ENCODE data around the gene FAM200B. TPM values are rescaled to one million over a fixed set of nuclear protein-coding genes. Genes with fewer than 3 reads are reported as not detected.

The FAM200B gene
- total RNA-seq, 2 donors from 2014 or later: 38.9 to 52.5 TPM

GRCh38 chr4:15667006-15667405, 14.6 kb upstream of the FAM200B start:
- intact Hi-C loops (cut with DNase I): no loop called here
- Histone ChIP-seq H3K4me3 (no peak overlapping the region), H3K9me3 (no peaks in the 10 kb centered on the region), H3K27ac (no peak overlapping the region), H3K36me3 (no peaks in the 10 kb centered on the region), H3K27me3 (replicated peaks; ENCODE audit: insufficient read depth) (no peaks in the 10 kb centered on the region), H3K4me1 (replicated peaks) (no peaks in the 10 kb centered on the region)
- no peak for DNase-seq (ENCODE audit: low spot score)
- WGBS: 90% methylated on average over 4 of the region's 4 CpGs
- TF ChIP-seq CTCF (IDR thresholded peaks at IDR 0.05) (no peak), POLR2A (IDR thresholded peaks at IDR 0.05) (no peak), POLR2AphosphoS5 (IDR thresholded peaks at IDR 0.05) (no peak)

- H3K4me3 ChIP-seq: no peak overlapping the region
- intact Hi-C loops (cut with DNase I): no loop called here
- TF ChIP-seq POLR2A (IDR thresholded peaks at IDR 0.05): no peak
- TF ChIP-seq POLR2AphosphoS5 (IDR thresholded peaks at IDR 0.05): no peak
- TF ChIP-seq CTCF (IDR thresholded peaks at IDR 0.05): no peak
- H3K4me1 ChIP-seq (replicated peaks): no peaks in the 10 kb centered on the region
- no peak for DNase-seq (ENCODE audit: low spot score)
- no peaks in the 10 kb centered on the region for H3K36me3 ChIP-seq
- no peaks in the 10 kb centered on the region for H3K9me3 ChIP-seq
- 88% methylated on average over 1 of the region's 1 CpG for WGBS
- no peak overlapping the region for H3K27ac ChIP-seq
- H3K27me3 ChIP-seq (replicated peaks; ENCODE audit: insufficient read depth): no peaks in the 10 kb centered on the region
Measured at GRCh38 chr4:15668566-15669435, 12.8 kb upstream of the FAM200B start.

DNA sequence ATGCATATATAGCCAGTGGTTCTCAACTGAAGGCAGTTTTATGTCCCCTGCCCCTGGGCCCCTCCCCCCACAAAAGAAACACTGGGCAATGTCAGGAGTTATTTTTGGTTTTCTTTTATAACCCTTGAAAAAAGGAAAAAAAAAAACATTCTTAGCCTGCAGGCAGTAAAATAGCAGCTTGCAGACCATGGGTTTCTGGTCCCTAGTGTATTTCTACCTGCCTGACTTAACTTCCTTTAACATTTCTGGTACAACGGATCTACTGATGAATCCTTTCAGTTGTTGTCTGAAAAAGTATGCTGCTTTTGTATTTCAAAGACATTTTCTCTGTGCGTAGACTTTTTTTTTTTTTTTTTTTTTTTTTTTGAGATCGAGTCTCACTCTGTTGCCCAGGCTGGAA, 11.1 kb upstream of the FAM200B start:
- Histone ChIP-seq H3K4me3 (no peak overlapping the region), H3K4me1 (replicated peaks) (no peaks in the 10 kb centered on the region), H3K36me3 (no peaks in the 10 kb centered on the region), H3K27me3 (replicated peaks; ENCODE audit: insufficient read depth) (no peaks in the 10 kb centered on the region), H3K27ac (no peak overlapping the region), H3K9me3 (no peaks in the 10 kb centered on the region)
- intact Hi-C loops (cut with DNase I): no loop called here
- DNase-seq (ENCODE audit: low spot score): no peak
- TF ChIP-seq CTCF (IDR thresholded peaks at IDR 0.05): no peak
- TF ChIP-seq POLR2A (IDR thresholded peaks at IDR 0.05): no peak
- no peak for TF ChIP-seq POLR2AphosphoS5 (IDR thresholded peaks at IDR 0.05)
- 94% methylated on average over 3 of the region's 3 CpGs for WGBS

DNA sequence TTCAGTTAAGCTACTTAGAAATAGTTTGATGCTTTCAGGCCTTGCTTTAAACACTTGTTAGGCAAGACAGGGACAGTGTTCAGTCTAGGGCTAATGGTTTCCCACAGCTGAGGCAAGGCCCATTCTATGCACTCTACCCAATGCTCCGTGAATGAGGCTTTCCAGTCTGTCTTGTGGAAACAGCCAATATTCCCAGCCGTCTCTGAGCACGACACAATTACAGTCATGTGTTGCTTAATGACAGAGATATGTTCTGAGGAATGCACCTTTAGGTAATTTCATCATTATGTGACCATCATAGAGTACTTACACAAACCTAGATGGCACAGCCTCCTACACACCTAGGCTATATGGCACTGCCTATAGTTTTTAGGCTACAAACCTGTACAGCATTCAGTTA, 9.5 kb upstream of the FAM200B start:
- WGBS: 98% methylated on average over 3 of the region's 3 CpGs
- Histone ChIP-seq H3K4me1 (replicated peaks) (no peaks in the 10 kb centered on the region), H3K9me3 (no peaks in the 10 kb centered on the region), H3K27ac (no peak overlapping the region), H3K4me3 (no peak overlapping the region), H3K27me3 (replicated peaks; ENCODE audit: insufficient read depth) (no peaks in the 10 kb centered on the region), H3K36me3 (no peaks in the 10 kb centered on the region)
- TF ChIP-seq POLR2A (IDR thresholded peaks at IDR 0.05) (no peak), POLR2AphosphoS5 (IDR thresholded peaks at IDR 0.05) (no peak), CTCF (IDR thresholded peaks at IDR 0.05) (no peak)
- DNase-seq (ENCODE audit: low spot score): no peak
- intact Hi-C loops (cut with DNase I): no loop called here

DNA sequence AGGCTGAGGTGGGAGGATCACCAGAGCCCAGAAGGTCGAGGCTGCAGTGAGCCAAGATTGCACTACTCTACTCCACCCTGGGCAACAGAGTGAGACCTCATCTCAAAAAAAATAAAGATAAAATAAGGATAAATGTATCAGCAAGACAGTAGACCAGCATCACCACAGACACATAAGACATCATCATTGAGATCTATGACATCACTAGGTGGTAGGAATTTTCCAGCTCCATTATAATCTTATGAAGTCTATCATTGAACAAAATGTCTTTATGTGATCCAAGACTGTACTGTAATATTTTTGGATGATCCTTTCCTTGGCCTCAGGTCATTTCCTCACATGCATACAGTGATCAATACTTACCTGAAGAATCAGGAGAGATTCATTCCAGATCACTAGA, 8.3 kb upstream of the FAM200B start:
- WGBS: 100% methylated on average over 1 of the region's 1 CpG
- no peaks in the 10 kb centered on the region for H3K4me1 ChIP-seq (replicated peaks)
- intact Hi-C loops (cut with DNase I): no loop called here

More for the DNA sequence above, 8.3 kb upstream of the FAM200B start:
- no peaks in the 10 kb centered on the region for H3K27me3 ChIP-seq (replicated peaks; ENCODE audit: insufficient read depth)
- no peak overlapping the region for H3K27ac ChIP-seq
- no peak for DNase-seq (ENCODE audit: low spot score)
- no peaks in the 10 kb centered on the region for H3K36me3 ChIP-seq
- TF ChIP-seq POLR2AphosphoS5 (IDR thresholded peaks at IDR 0.05) (no peak), CTCF (IDR thresholded peaks at IDR 0.05) (no peak), POLR2A (IDR thresholded peaks at IDR 0.05) (no peak)
- no peak overlapping the region for H3K4me3 ChIP-seq
- H3K9me3 ChIP-seq: no peaks in the 10 kb centered on the region
